ENCODE results near the gene CYSLTR2. TPM values are rescaled to one million over a fixed set of nuclear protein-coding genes. Genes with fewer than 3 reads are reported as not detected.

Gene CYSLTR2
- total and polyA plus RNA-seq, 2 of the 8 experiments (the other 6 are each of a cell fraction or from before 2014, with no cell fraction given), result not detected

- no peak overlapping the region for H3K4me2 ChIP-seq (ENCODE audit: insufficient read depth in 1 of 2, low read depth in 2 of 2, low read length in 2 of 2)
- FAIRE-seq, result no peak
- H4K91ac ChIP-seq (replicated peaks; ENCODE audit: insufficient read length, low read length), result no peak overlapping the region
- no peak overlapping the region for H3K4ac ChIP-seq (replicated peaks; ENCODE audit: insufficient read length, low read depth, low read length)
- H3K27me3 ChIP-seq (replicated peaks in 1 of 4; ENCODE audit: control insufficient read depth in 3 of 4, extremely low read depth in 1 of 4, insufficient read depth in 3 of 4, low read length in 3 of 4), result no peaks in the 10 kb centered on the region
- no peak overlapping the region for H3K23ac ChIP-seq (ENCODE audit: insufficient read length)
- no peaks in the 10 kb centered on the region for H3K36me3 ChIP-seq (ENCODE audit: control insufficient read depth in 2 of 4, insufficient read depth in 4 of 4, low read length in 3 of 4)
- no peak overlapping the region for H2BK12ac ChIP-seq (ENCODE audit: low read depth, low read length)
- H2BK5ac ChIP-seq (ENCODE audit: low read depth, low read length), result no peak overlapping the region
- no peak overlapping the region for H3K14ac ChIP-seq (ENCODE audit: insufficient read length)
- no peak overlapping the region for H2BK20ac ChIP-seq (ENCODE audit: low read length)
- no peaks in the 10 kb centered on the region for H4K20me1 ChIP-seq (replicated peaks in 1 of 2; ENCODE audit: control insufficient read depth in 1 of 2, insufficient read depth in 2 of 2, low read length in 2 of 2)
- no peak overlapping the region for H4K5ac ChIP-seq (ENCODE audit: insufficient read length, low read depth, low read length)
- no peak overlapping the region for H2BK15ac ChIP-seq (ENCODE audit: low read length)
- DNase-seq (ENCODE audit: low read depth in 1 of 2, low spot score in 2 of 2), result no peak
- no peak overlapping the region for H3K9ac ChIP-seq (replicated peaks in 1 of 4; ENCODE audit: extremely low read depth in 1 of 4, low read depth in 3 of 4, low read length in 3 of 4)
- no peak overlapping the region for H2AK5ac ChIP-seq (ENCODE audit: low read depth, low read length)
- H3K4me3 ChIP-seq (ENCODE audit: extremely low read depth in 1 of 4, insufficient read depth in 2 of 4, low read depth in 3 of 4, low read length in 4 of 4), result no peak overlapping the region
- H2AFZ ChIP-seq (ENCODE audit: low read length), result no peak overlapping the region; the same call in 1 of the 2 replicates
- no peaks in the 10 kb centered on the region for H3K79me1 ChIP-seq (ENCODE audit: low read depth, low read length)
- H4K8ac ChIP-seq (ENCODE audit: extremely low read depth, insufficient read depth, low read length), result no peak overlapping the region
- no peak overlapping the region for H3K18ac ChIP-seq (ENCODE audit: extremely low read depth, low read length)
- no peak overlapping the region for H3K27ac ChIP-seq (ENCODE audit: low read depth, low read length)
- no peaks in the 10 kb centered on the region for H3K23me2 ChIP-seq (ENCODE audit: low read depth, low read length)
- no peak overlapping the region for H2BK120ac ChIP-seq (replicated peaks; ENCODE audit: low read depth, low read length)
- H3K56ac ChIP-seq (replicated peaks; ENCODE audit: insufficient read length, low read depth, low read length), result no peak overlapping the region
- CTCF ChIA-PET (ENCODE audit: partially characterized antibody), result interaction anchor here (0.8 to 5.3 kb wide), 15 partner anchors 9 to 977 kb away, joined by 3 to 48 read pairs (median 4); no protein-coding TSS in a partner anchor
- H3K79me2 ChIP-seq (ENCODE audit: control insufficient read depth in 1 of 2, insufficient read depth in 2 of 2, low read length in 2 of 2), result no peaks in the 10 kb centered on the region
- no peaks in the 10 kb centered on the region for H3K4me1 ChIP-seq (replicated peaks in 1 of 4; ENCODE audit: control insufficient read depth in 3 of 4, insufficient read depth in 4 of 4, low read length in 3 of 4)
- peaks cover 0 to 3% of the 10 kb centered on the region in 2 experiments; a peak in 1 of 4 replicates for H3K9me3 ChIP-seq (ENCODE audit: insufficient read depth in 2 of 2, low read depth in 1 of 2, low read length in 1 of 2)
- WGBS, 2 experiments (ENCODE audit: extremely low coverage in 1 of 2, insufficient coverage in 1 of 2, insufficient read length in 1 of 2, insufficient replicate concordance in 2 of 2, low coverage in 1 of 2, low lambda C conversion rate in 2 of 2, missing lambda C conversion rate in 1 of 2), result 88% methylated on average over 9 of the region's 9 CpGs; no CpG with 5 or more reads in 1 of the 2 experiments
- POLR2A ChIA-PET (ENCODE audit: partially characterized antibody), result no interaction called here
- no peak for TF ChIP-seq RFX5 (IDR thresholded peaks at IDR 0.05; ENCODE audit: borderline replicate concordance, low read depth, low read length)
- no peak for TF ChIP-seq CTCF (IDR thresholded peaks at IDR 0.05; ENCODE audit: control extremely low read depth in 1 of 3, insufficient read depth in 1 of 3, low read depth in 1 of 3, low read length in 3 of 3)
- TF ChIP-seq SRF (IDR thresholded peaks at IDR 0.05; ENCODE audit: low read depth, low read length), result no peak
- no peak for TF ChIP-seq USF2 (IDR thresholded peaks at IDR 0.05; ENCODE audit: low read length)
- no peak for TF ChIP-seq YY1 (IDR thresholded peaks at IDR 0.05; ENCODE audit: low read depth, low read length)
- TF ChIP-seq NANOG (IDR thresholded peaks at IDR 0.05; ENCODE audit: insufficient read depth, low read depth, low read length, poor library complexity, severe bottlenecking), result no peak
- TF ChIP-seq SIRT6 (IDR thresholded peaks at IDR 0.05; ENCODE audit: low read length), result no peak
- TF ChIP-seq SUZ12 (IDR thresholded peaks at IDR 0.05; ENCODE audit: low read length), result no peak
- no peak for TF ChIP-seq CEBPB (IDR thresholded peaks at IDR 0.05; ENCODE audit: low read depth, low read length)
Observed at GRCh38 chr13:48750588-48751383, 97.1 kb downstream of the CYSLTR2 start.
